Mesothelial cell of epicardium (in vitro differentiated cells): ENCODE results near the gene GREM2. TPM values are rescaled to one million over a fixed set of nuclear protein-coding genes. Genes with fewer than 3 reads are reported as not detected.

Experiments
- DNase-seq, 2 experiments: peaks; one replicate each; pipeline ENCODE4 v3.0.0; 2021; ENCODE audit warnings: low spot score in 2 of 2; ENCODE audit not compliant: unreplicated experiment in 2 of 2
- H3K27ac Mint-ChIP-seq: 2 replicates; pipeline ENCODE4 v1.8.0; 2021; ENCODE audit warnings: mixed read lengths
- H3K27me3 Mint-ChIP-seq: 2 replicates; pipeline ENCODE4 v1.8.0; 2021; ENCODE audit warnings: low read depth, mixed read lengths
- H3K36me3 Mint-ChIP-seq: 2 replicates; pipeline ENCODE4 v1.8.0; 2021; ENCODE audit warnings: mixed read lengths
- H3K4me1 Mint-ChIP-seq: 2 replicates; pipeline ENCODE4 v1.8.0; 2021; ENCODE audit warnings: mixed read lengths
- H3K4me3 Mint-ChIP-seq: 2 replicates; pipeline ENCODE4 v1.8.0; 2021; ENCODE audit warnings: mild to moderate bottlenecking, moderate library complexity, mixed read lengths
- H3K9me3 Mint-ChIP-seq: 2 replicates; pipeline ENCODE4 v1.8.0; 2021; ENCODE audit warnings: mixed read lengths
- total RNA-seq: library from RNA; stranded (reverse); gene quantifications from 3 replicates; pipeline ENCODE4 v1.2.1, GENCODE V29; 2021
- TF ChIP-seq, protein P1 (sequence below): fragments of 200-600 bp; sonication (generic); IDR thresholded peaks from one replicate; pipeline ENCODE4 v1.5.0; 2021; ENCODE audit warnings: antibody characterized with exemption; ENCODE audit not compliant: unreplicated experiment

Gene GREM2
- total RNA-seq, 1 donor from 2014 or later, result 0.16 TPM

DNA sequence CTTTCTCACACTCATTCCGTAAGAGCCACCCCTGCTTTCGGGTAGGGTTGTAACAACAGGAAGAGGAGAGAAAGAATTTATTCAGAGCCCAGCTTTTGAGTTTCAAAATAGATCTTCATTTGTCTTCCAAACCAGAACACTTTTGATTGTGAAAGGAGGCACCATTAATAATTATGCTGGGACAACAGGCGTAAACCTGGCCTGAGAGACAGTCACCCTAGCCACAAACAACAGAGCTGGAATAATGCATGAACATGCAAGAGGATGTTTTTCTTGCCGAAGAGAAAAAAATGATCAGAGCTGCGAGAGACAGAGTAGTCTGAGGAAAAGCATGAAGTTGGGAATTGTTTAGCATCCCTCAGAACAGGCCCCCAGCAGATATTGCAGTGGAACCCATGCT lies 18.5 kb upstream of the GREM2 start:
- TF ChIP-seq, protein P1, sequence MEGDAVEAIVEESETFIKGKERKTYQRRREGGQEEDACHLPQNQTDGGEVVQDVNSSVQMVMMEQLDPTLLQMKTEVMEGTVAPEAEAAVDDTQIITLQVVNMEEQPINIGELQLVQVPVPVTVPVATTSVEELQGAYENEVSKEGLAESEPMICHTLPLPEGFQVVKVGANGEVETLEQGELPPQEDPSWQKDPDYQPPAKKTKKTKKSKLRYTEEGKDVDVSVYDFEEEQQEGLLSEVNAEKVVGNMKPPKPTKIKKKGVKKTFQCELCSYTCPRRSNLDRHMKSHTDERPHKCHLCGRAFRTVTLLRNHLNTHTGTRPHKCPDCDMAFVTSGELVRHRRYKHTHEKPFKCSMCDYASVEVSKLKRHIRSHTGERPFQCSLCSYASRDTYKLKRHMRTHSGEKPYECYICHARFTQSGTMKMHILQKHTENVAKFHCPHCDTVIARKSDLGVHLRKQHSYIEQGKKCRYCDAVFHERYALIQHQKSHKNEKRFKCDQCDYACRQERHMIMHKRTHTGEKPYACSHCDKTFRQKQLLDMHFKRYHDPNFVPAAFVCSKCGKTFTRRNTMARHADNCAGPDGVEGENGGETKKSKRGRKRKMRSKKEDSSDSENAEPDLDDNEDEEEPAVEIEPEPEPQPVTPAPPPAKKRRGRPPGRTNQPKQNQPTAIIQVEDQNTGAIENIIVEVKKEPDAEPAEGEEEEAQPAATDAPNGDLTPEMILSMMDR, result no peak
- H3K27me3 Mint-ChIP-seq, result peaks cover 34% of the 10 kb centered on the region
- H3K9me3 Mint-ChIP-seq, result no peaks in the 10 kb centered on the region
- no peaks in the 10 kb centered on the region for H3K36me3 Mint-ChIP-seq
- no peak overlapping the region for H3K4me3 Mint-ChIP-seq
- H3K4me1 Mint-ChIP-seq, result peaks cover 4% of the 10 kb centered on the region
- H3K27ac Mint-ChIP-seq, result no peak overlapping the region
- DNase-seq, result no peak

DNA sequence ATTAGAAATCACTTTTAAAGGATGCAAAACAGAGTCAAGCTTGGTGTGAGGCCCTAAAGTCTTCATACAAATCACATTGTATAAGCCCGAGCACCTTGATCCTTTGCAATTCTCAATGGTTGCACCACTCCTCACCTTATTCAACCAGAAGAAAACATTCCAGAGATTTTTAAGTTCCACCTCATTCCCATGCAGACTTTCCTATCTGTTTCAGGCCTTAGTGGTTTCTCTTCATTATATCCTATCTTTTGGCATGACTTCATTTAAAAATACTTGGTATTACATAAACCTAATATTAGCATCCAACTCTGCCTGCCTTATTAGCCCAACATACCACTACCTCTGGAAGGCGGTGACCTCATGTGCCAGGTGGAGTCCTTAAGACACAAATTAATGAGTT lies 9.3 kb upstream of the GREM2 start:
- Mint-ChIP-seq H3K4me1 (peaks cover 5% of the 10 kb centered on the region), H3K4me3 (no peak overlapping the region), H3K9me3 (peaks cover 3% of the 10 kb centered on the region), H3K36me3 (no peaks in the 10 kb centered on the region), H3K27me3 (peaks cover 13% of the 10 kb centered on the region), H3K27ac (no peak overlapping the region)
- TF ChIP-seq, protein P1, result no peak
- no peak for DNase-seq

DNA sequence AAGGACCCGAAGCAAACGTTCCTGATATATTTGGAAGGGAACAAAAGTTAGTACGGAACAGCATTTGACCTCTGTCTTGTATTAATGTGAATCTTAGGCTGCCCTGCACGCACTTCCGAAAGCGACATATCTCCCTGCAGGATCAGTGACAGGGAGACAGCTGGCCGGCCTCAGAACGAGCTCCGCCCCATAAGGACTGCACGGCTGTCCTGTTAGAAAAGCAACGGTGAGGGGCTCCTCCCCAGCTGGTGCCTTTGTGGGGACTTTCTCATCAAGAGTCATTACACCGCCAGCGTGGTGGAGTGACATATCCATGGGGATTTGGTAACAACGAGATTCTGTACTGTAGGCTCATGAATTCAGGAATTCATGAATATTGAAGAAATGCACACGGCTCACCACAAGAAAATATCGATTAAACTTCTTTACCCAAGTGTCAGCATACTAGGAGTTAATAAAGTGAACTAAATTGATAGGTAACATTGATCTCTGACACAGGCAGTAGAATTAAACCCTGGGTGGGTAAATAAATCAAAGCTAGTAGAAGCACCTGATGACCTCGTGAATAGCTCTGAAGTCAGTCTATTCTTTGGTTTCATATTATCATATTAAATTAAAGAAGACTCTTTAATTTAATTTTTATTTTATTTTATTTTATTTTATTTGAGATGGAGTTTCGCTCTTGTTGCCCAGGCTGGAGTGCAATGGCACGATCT lies 8.1 kb upstream of the GREM2 start:
- Mint-ChIP-seq H3K4me3 (peak overlapping the region; percentile 1), H3K27ac (no peak overlapping the region), H3K27me3 (peaks cover 7% of the 10 kb centered on the region)

DNA sequence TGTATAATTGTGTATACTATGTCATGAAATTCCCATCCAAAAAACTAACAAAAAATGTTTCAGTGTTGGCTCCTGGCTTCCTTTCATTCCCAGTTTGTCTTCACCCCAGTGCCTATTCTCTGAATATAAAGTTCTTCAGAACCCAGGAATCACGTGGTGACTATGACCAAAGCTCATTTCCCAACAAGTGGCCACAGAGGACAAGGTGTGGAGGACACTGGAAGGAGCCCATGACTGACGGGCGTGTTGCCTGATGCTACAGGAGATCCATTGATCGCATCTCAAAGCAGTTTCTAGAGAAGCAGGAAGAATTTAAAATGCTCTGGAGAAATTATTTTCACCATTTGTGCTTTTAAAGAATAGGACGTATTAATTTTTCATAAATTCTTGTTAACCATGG lies 7.4 kb upstream of the GREM2 start:
- H3K36me3 Mint-ChIP-seq, result no peaks in the 10 kb centered on the region
- TF ChIP-seq, protein P1, result no peak
- H3K4me3 Mint-ChIP-seq, result no peak overlapping the region
- H3K9me3 Mint-ChIP-seq, result peaks cover 3% of the 10 kb centered on the region
- H3K27ac Mint-ChIP-seq, result no peak overlapping the region
- peaks cover 5% of the 10 kb centered on the region for H3K4me1 Mint-ChIP-seq
- peaks cover 9% of the 10 kb centered on the region for H3K27me3 Mint-ChIP-seq
- DNase-seq, result no peak

More for the DNA sequence above, 8.1 kb upstream of the GREM2 start:
- Mint-ChIP-seq H3K4me1 (peaks cover 5% of the 10 kb centered on the region), H3K9me3 (peaks cover 3% of the 10 kb centered on the region), H3K36me3 (no peaks in the 10 kb centered on the region)
- DNase-seq, result no peak
- TF ChIP-seq, protein P1, result no peak

DNA sequence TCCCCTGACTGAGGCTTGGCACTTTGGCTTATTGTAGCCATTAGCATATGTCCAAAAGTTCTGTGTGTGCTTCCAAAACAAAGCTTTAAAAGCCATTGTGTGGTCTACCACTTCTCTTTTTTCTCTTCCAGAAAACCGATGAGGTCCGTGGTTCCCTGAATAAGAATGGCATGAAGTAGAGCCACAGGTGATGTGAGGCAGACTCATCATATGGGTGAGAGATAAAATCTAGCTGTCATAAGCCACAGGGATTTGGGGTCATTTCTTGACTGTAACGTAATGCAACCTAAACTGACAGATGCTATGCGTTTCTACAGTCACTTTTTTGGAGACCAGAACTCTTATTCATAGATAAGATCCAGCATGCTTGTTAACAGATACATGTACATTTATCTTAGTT lies 7.0 kb upstream of the GREM2 start:
- Mint-ChIP-seq H3K36me3 (no peaks in the 10 kb centered on the region), H3K4me1 (peaks cover 5% of the 10 kb centered on the region), H3K4me3 (no peak overlapping the region), H3K9me3 (no peaks in the 10 kb centered on the region), H3K27me3 (peaks cover 13% of the 10 kb centered on the region), H3K27ac (no peak overlapping the region)
- TF ChIP-seq, protein P1, result no peak
- DNase-seq, result no peak
